ENCODE measurements around the gene STUM.
"Not testable (repeated sequence)": the region's sequence is repeated elsewhere in the genome, so short reads cannot be mapped to it uniquely, and the experiment has no call there.

STUM gene

DNA sequence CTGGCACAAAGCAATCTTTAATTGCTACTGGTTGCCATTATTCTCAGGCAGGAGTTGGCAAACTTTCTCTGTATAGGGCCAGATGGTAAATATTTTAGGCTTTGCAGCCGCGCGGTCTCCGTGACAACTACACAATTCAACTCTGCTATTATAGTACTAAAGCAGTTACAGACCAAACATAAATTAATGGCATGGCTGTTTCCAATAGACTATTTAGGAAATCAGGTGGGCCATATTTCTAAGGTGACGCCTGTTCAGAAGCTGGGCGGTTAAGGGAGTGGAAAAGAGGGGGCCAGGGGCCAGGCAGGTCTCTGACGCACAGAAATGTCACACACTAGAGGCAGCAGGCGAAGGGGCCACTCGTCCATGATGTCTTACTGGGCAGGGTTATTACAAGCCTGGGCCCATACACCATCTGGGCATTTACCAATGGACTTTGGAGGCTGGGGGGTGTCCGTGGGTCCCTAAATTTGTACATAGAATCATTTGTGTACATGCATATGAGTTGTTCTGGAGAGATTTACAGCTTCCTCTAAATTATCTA lies 80.1 kb downstream of the STUM start:
- no peak for DNase-seq

- no peak for DNase-seq
Measured at GRCh38 chr1:226629210-226629895, 80.8 kb downstream of the STUM start.

DNA sequence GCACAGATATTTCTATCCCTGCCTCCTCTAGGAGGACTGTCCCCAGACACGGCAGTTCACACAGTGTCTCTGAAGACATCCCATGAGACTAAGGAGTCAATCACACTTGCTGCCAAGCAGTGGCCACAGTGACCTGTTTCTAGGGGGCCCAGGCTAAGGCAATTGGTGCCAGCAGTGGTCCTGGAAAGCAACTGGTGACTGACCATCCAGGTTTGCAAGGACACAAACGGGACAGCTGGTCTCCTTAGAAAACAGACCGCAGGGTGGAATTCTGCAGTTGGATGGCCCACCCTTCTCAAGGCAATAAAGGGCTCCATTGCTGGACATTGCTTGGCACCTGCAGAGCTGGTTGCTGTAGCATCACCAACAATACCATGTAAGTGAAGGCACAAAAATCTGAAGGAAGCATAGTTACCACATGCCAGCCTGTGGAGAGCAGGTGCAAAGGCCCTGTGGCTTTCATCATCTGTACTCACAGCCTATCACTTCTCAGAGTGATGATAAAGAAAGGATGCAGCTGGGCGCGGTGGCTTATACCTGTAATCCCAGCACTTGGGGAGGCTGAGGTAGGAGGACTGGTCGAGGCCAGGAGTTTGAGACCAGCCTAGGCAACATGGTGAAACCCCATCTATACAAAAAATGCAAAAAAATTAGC lies 81.5 kb downstream of the STUM start:
- DNase-seq, result no peak

DNA sequence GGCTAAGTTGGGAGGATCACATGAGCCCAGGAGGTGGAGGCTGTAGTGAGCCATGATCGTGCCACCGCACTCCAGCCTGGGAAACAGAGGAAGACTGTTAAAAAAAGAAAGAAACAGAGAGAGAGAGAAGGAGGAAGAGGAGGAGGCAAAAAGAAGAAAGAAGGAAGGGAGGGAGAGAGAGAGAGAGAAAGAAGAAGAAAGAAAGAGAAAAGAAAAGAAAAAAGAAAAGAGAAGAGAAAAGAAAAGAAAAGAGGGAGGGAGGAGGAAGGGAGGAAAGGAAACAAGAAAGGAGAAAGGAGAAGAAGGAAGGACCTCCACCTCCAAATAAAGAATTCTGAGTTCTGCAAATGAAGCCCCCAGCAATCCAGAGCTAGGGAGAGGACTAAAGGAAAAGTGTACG lies 82.0 kb downstream of the STUM start:
- no peak for DNase-seq

GRCh38 chr1:226631229-226632000 lies 82.9 kb downstream of the STUM start:
- DNase-seq, result no peak

DNA sequence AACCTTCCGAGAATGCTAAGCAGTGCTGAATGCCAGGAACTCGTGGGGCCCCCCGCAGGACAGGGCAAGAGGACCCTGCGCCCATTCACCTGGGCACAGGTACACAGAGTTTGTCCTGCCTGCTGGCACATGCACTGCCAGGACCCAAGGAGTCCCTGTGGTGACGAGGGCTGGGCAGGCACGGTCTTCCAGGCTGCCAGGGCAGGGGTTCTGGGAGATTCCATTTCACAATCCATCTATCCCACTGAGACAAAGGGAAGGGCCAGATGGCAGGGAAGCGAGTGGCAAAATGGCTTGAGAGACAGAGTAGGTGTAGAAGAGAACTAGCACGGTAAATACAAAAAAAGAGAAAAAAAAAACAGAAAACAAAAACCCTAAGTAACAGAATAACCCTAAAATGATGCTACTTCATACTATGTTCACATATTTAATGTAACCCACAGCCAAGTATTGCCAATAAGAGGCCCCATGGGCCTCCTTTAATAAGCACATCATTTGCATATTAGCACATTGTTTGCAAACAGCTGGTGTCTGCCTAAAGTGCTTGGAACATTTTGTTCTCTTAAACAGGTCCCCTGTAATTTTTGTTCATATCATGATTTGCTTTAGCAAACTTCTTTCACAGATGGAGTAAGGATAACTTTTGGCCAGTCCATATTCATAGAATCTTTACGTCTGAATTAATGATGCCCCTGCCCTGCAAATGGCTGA lies 83.8 kb downstream of the STUM start:
- no peak for DNase-seq

DNA sequence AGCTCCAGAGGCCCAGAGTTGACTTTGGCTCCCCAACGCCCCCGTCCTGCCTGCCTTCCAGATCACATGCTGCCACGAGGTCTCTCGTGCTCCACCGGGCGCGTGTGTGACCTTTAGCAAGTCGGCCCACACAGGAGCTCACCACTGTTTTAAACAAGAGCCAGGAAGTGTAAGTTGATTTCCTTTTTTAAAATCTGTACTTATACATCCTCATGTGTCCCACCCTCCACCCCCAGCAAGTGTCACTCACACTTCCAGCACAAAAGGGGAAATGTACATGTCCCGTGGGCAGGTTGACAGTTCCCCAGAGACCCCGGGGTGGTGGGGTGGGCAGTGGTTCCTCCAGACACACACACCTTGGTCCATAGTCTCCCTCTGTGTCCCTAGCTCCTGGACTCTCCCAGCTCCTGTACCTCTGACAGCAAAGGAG lies 84.4 kb downstream of the STUM start:
- DNase-seq, result no peak

DNA sequence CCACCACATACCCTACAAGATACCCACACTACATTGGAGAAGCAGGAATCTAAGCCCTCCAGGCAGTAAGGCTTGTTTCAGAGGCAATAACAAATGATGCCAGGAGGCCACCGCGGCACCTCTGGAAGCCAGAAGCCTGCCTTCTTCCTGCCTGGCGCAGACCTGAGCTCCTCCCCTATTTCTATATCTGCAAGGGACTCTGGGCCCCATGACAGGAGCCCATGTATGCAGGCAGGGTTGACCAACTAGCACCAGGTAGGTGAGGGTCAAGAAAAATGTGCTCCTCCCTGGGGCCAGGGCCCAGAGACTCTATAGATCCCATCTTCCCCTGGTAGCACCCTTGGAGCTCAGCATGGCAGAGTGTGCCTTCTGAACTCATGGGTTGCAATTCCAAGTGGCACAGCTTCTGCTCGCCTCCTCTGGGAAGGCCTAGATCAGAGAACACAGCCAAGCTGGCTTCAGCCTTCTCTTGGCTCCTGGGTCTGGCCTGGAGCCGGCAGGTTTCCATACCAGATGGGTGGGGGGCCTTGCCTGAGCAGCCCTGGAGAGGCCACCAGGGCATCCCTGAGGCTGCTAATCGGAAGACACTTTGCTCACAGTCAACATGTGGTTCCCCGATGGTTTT lies 85.1 kb downstream of the STUM start:
- no peak for DNase-seq

GRCh38 chr1:226634166-226634588 lies 85.6 kb downstream of the STUM start:
- DNase-seq, result peak; percentile 83

DNA sequence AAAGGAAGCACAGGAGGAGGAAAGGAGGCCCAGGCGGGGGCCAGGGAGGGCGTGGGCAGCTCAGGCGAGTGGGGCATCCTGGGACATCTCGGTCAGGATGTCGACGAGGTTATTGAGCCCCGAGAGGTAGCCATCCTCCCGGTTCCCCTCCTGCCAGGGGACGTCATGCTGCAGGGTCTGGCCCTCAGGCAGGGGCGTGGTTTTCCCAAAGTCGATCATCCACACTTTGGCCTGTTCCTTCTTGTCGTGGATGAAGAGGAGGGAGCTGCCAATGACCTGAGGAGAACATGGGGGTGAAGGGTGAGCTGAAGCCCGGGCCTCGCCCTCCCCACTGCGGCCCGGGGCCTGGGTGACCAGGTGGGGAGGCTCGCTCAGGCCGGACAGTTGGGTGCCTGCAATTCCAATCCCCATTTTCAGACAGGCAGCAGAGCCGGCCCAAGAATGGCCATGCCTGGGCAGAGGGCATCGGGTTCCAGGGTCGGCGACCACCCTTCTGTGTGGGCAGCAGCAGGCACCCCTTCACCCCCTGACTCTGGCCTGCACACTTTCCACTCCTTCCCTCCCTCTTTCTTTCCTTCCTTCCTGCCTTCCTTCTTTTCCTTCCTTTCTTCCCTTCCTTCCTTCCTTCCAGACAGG lies 86.2 kb downstream of the STUM start:
- no peak for DNase-seq

GRCh38 chr1:226635456-226635941 lies 86.9 kb downstream of the STUM start:
- DNase-seq, result peak; percentile 53

DNA sequence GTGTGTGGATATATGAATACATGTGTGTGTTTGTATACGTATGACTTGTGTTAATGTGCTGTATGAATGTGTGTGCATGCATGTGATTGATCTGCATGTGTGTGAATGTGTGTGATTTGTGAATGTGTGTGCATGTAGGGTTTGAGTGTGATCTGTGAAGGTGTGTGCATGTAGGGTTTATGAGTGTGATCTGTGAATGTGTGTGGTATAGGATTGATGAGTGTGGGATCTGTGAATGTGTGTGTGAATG lies 88.2 kb downstream of the STUM start:
- no peak for DNase-seq

GRCh38 chr1:226637147-226637935 lies 88.8 kb downstream of the STUM start:
- no peak for DNase-seq

DNA sequence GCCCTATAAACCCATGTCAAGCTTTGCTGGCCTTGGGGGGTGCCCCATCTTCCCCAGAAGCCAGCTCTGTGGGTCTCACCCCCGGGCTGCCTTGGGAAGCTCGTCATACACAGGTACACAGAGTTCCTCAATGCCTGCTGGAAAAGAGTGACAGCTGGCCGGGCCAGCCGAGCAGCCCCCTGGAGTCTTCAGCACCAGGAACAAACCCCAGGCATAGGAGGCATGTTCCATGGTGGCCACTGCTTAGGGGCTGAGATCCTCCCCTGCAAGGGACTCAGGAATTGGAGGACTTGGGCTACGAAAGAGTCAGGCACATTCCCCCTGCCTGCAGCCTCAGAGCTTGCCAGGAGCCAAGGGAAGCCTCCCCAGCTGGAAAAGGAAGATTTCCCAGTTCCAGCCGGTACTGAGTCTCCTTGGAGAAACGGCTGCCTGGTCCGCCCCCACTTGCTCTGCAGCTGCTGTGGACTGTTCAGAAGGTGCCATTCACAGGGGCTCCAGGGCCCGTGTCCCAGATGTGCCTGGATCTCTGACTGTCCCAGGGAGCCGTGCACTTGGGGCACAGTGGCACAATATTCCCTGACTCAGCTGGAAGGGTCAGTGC lies 89.5 kb downstream of the STUM start:
- DNase-seq, result no peak

- DNase-seq, result no peak
Measured at GRCh38 chr1:226638608-226639007, 90.0 kb downstream of the STUM start.

DNA sequence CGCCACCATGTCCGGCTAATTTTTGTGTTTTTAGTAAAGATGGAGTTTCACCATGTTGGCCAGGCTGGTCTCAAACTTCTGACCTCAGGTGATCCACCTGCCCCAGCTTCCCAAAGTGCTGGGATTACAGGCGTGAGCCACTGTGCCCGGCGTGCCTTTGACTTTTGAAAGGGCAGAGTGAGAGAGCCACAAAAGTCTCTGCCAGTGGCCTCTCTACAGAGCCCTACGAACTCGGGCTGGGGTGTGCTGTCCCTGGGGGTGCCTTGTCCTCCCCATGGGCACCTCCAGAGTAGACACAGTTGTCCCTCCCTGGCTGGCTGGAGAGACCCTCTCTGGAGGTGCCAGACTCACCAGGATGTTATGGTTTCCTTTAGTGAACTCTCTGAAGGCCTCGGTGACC lies 90.6 kb downstream of the STUM start:
- DNase-seq, result not testable (repeated sequence)

DNA sequence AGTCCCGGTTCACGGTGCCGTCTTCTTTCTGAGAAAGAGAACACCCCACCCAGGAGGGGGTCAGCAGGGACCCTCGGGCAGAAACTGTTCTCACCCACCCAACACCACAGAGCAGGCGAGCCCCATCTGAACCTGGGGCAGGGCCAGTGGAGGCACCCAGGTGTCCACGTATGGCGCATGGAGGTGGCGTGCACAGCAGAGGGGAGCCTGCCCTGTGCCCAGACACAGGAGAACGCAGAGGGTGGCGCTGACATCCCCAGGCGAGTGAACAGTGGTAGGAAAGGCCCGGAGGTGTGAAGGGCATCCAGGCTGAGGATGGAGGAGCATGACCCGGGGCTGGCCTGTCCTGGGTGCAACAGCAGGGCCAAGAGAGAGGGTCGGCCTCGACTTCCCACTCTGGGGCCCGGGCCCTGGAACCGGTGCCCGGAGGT lies 91.1 kb downstream of the STUM start:
- DNase-seq, result no peak

DNA sequence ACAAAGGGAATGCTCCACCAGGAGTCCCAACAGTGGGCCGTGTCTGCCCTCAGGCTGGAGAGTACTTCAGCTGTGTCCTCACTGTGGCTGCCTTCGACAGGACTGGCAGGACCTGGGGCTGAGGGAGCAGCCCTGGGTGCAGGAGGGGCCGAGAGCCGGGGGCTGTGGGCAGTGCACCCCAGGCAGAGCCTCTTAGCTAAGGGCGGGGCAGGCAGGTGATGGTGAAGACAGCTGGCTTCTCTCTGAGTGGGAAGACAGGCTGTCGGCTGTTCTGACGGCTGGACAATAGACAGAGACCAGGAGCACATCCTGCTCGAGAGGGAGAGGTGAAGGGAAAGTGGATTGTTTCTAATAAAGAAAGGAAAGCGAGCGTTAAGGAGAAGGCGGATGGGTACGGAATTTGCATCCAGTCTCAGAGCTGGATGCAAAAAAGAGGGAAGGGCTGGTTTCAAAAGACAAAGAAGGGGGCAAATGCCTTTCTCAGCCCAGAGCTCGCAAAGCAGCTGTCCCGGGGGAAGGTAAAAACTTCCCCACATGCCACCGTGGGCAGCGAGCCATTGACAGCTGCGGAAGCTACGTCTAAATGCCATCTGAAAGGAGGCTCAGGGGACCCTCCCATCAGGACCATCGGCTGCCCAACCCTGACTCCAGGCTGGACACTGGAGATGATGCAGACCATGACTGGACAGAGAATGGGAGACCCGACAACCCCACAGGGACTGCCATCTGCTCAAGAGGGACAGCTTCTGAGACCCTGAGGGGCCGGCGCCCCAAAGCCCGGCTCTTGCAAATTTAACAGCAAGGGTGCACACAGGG lies 92.0 kb downstream of the STUM start:
- no peak for DNase-seq

DNA sequence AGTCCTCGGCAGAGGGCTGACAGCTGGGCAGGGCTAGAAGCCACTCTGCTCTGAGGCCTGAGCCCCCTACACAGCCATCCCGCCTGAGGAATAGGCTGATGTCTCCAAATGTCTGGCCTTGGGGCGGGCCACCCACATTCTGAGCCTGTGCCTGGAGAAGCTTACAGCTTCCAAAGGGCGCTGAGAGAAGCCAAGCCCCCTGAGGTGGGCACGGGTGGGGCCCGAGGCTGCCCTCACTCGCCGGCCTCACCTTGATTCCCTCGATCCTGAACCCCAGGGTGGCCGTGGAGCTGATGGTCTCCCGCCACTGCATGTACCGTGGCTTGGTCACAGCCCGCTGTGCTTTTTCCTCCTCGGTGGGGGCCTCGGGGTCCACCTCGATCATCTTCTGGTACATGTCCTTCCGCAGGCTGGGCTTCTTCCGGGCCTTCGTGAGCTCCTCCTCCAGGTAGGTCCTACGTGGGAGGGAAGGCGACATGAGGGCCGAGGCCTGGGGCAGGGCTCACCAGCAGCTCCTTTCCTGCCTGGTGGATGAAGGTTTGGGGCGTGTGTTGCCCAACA lies 93.2 kb downstream of the STUM start:
- no peak for DNase-seq

- DNase-seq, result no peak
Measured at GRCh38 chr1:226642421-226642820, 93.9 kb downstream of the STUM start.

Measured in CD4-positive, alpha-beta T cell treated with Interleukin-12 subunit alpha and Interleukin-12 subunit beta, for 1 hour (primary cell).